ENCODE data around the gene KAZN.

Gene KAZN

GRCh38 chr1:14689996-14690615 is 91.6 kb downstream of the KAZN start:
- DNase-seq (ENCODE audit: low read depth): no peak
- H3K4me3 ChIP-seq (ENCODE audit: control insufficient read depth, low read depth, low read length): no peak overlapping the region
- no peak for TF ChIP-seq CTCF (conservative IDR thresholded peaks at IDR 0.05; ENCODE audit: control insufficient read depth, insufficient read depth, low read depth, low read length)

DNA sequence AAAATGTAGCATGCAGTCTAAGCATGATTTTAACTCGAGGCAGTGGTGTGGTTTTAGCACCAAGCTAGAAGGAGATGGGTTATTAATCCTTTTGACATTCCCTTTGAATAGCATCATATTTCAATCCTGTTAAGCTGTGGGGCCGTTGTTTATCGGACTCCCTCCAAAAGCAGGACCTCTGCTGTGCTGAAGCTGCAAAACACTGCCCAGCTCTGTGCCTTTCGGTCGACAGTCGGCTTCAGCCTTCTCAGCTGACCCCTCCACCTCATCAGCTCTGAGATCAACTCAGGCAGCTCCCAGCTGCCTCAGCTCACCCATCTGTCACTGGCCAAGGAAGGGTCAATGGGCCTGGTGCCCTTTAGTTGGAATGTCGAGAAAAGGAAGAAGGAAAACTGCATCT is 95.5 kb downstream of the KAZN start:
- no peak for DNase-seq (ENCODE audit: low read depth)
- H3K4me3 ChIP-seq (ENCODE audit: control insufficient read depth, low read depth, low read length): no peak overlapping the region
- TF ChIP-seq CTCF (conservative IDR thresholded peaks at IDR 0.05; ENCODE audit: control insufficient read depth, insufficient read depth, low read depth, low read length): no peak

GRCh38 chr1:14694589-14694988 is 96.1 kb downstream of the KAZN start:
- DNase-seq (ENCODE audit: low read depth): no peak
- TF ChIP-seq CTCF (conservative IDR thresholded peaks at IDR 0.05; ENCODE audit: control insufficient read depth, insufficient read depth, low read depth, low read length): no peak
- no peak overlapping the region for H3K4me3 ChIP-seq (ENCODE audit: control insufficient read depth, low read depth, low read length)

DNA sequence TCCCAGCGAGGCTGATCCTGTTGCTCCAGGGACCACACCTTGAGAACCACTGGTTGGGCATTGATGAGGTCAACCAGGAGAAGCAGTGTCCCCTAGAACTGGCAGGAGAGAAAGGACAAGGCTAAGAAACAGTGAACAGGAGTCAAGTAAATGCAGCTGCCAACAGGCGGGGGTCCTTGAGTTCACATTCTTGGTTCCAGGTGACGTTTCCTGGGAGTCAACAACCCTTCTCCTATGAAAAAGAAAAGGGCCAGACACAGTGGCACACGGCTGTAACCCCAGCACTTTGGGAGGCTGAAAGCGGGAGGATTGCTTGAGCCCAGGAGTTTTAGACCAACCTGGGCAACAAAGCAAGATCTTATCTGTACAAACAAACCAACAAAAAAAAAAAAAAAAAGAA is 98.3 kb downstream of the KAZN start:
- DNase-seq (ENCODE audit: low read depth): no peak
- TF ChIP-seq CTCF (conservative IDR thresholded peaks at IDR 0.05; ENCODE audit: control insufficient read depth, insufficient read depth, low read depth, low read length): no peak
- H3K4me3 ChIP-seq (ENCODE audit: control insufficient read depth, low read depth, low read length): no peak overlapping the region

DNA sequence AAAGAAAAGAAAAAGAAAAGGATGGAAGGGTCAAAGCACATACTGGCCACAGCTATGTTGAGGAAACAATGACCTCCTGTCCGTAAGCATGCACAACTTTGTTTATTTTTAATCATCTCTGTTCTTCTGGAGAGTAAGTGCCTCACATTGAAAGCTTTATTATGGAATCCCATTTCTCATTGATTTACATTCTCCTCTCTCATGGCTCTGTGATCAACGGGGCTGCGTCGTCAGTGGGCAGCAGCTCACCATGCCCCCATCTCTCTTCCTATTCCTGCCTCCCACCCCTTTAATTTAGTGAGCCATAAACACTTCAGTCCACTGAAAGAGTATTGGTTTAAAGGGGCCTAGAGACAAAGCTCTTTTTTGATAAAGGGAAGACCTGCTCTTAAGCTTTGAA is 98.9 kb downstream of the KAZN start:
- no peak for DNase-seq (ENCODE audit: low read depth)
- no peak for TF ChIP-seq CTCF (conservative IDR thresholded peaks at IDR 0.05; ENCODE audit: control insufficient read depth, insufficient read depth, low read depth, low read length)
- H3K4me3 ChIP-seq (ENCODE audit: control insufficient read depth, low read depth, low read length): no peak overlapping the region

GRCh38 chr1:14698314-14698713 is 99.8 kb downstream of the KAZN start:
- no peak overlapping the region for H3K4me3 ChIP-seq (ENCODE audit: control insufficient read depth, low read depth, low read length)
- TF ChIP-seq CTCF (conservative IDR thresholded peaks at IDR 0.05; ENCODE audit: control insufficient read depth, insufficient read depth, low read depth, low read length): no peak
- no peak for DNase-seq (ENCODE audit: low read depth)

DNA sequence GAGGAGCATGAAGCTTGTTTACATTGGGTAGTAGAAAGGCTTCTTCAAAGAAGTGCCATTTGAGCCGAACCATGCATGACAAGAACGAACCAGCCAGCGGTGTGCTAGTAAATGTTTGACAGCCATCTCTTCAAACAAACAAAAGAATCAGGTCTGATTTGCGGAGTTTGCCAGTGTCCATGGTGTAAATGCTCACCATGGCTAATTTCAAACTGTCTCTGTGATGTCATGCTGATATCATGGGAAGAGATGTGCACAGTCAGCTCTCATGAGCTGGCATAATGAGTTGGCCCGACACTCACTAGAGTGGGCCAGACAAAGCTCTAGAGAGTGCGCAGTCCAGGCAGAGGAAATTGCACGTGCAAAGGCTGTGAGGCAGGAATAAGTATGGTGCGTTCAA is 101.1 kb downstream of the KAZN start:
- no peak for DNase-seq (ENCODE audit: low read depth)
- TF ChIP-seq CTCF (conservative IDR thresholded peaks at IDR 0.05; ENCODE audit: control insufficient read depth, insufficient read depth, low read depth, low read length): no peak

More for the DNA sequence above, 101.1 kb downstream of the KAZN start:
- H3K4me3 ChIP-seq (ENCODE audit: control insufficient read depth, low read depth, low read length): no peak overlapping the region

Measured in fibroblast of mammary gland (primary cell).